Trophoblast cell (in vitro differentiated cells and primary cell): ENCODE results near the gene RTP5.
"Not testable (repeated sequence)": the region's sequence is repeated elsewhere in the genome, so short reads cannot be mapped to it uniquely, and the experiment has no call there.

Experiments used
- DNase-seq, 2 donors: peaks; one replicate each; pipeline ENCODE4 v3.0.0-alpha.2; 2016
- H2AFZ ChIP-seq: 2 replicates; pipeline ENCODE4 v1.6.1; 2013; ENCODE audit warnings: low read length, moderate library complexity, mild to moderate bottlenecking; ENCODE audit not compliant: insufficient read depth, poor library complexity
- H2AK5ac ChIP-seq: 2 replicates; pipeline ENCODE4 v1.6.1; 2013; ENCODE audit warnings: mild to moderate bottlenecking, low read length
- H2BK120ac ChIP-seq: 2 replicates; pipeline ENCODE4 v1.6.1; 2013; ENCODE audit warnings: low read length, mild to moderate bottlenecking, moderate library complexity; ENCODE audit not compliant: insufficient read depth, poor library complexity
- H2BK12ac ChIP-seq: 2 replicates; pipeline ENCODE4 v1.6.1; 2013; ENCODE audit warnings: mild to moderate bottlenecking, low read length, moderate library complexity
- H2BK5ac ChIP-seq: 2 replicates; pipeline ENCODE4 v1.6.1; 2013; ENCODE audit warnings: low read length, low read depth, moderate library complexity, mild to moderate bottlenecking; ENCODE audit not compliant: poor library complexity
- H3K14ac ChIP-seq: 2 replicates; pipeline ENCODE4 v1.6.1; 2013; ENCODE audit warnings: mild to moderate bottlenecking, low read length
- H3K18ac ChIP-seq: 2 replicates; pipeline ENCODE4 v1.6.1; 2013; ENCODE audit warnings: mild to moderate bottlenecking, low read length
- H3K23ac ChIP-seq: 2 replicates; pipeline ENCODE4 v1.6.1; 2013; ENCODE audit warnings: low read length
- H3K27ac ChIP-seq: 2 replicates; pipeline ENCODE4 v1.5.1; 2013; ENCODE audit warnings: low read depth, mild to moderate bottlenecking, inconsistent platforms, low read length, moderate library complexity
- H3K27me3 ChIP-seq: 2 replicates; pipeline ENCODE4 v1.6.1; 2013; ENCODE audit warnings: inconsistent platforms, mild to moderate bottlenecking, low read length, moderate library complexity; ENCODE audit not compliant: insufficient read depth
- H3K36me3 ChIP-seq, 2 experiments: 1 replicate in 1 of 2; 2 replicates in 1 of 2; pipeline ENCODE4 v1.6.1; 2013; ENCODE audit warnings: low read length in 2 of 2, mild to moderate bottlenecking in 2 of 2, moderate library complexity in 1 of 2; ENCODE audit not compliant: insufficient read depth in 2 of 2, control insufficient read depth in 1 of 2
- H3K4ac ChIP-seq: 2 replicates; pipeline ENCODE4 v1.6.1; 2013; ENCODE audit warnings: low read depth, mild to moderate bottlenecking, low read length, moderate library complexity
- H3K4me1 ChIP-seq, 2 experiments: 1 replicate in 1 of 2; 2 replicates in 1 of 2; pipeline ENCODE4 v1.6.1; 2013; ENCODE audit warnings: low read length in 2 of 2, mild to moderate bottlenecking in 2 of 2, moderate library complexity in 1 of 2; ENCODE audit not compliant: insufficient read depth in 2 of 2, control insufficient read depth in 1 of 2
- H3K4me2 ChIP-seq: 2 replicates; pipeline ENCODE4 v1.6.1; 2013; ENCODE audit warnings: inconsistent platforms, mild to moderate bottlenecking, low read length, moderate library complexity
- H3K4me3 ChIP-seq: 2 replicates; pipeline ENCODE4 v1.5.1; 2013; ENCODE audit warnings: mild to moderate bottlenecking, low read depth, low read length, inconsistent platforms
- H3K79me1 ChIP-seq: one replicate; pipeline ENCODE4 v1.6.1; 2013; ENCODE audit warnings: low read length
- H3K79me2 ChIP-seq: 2 replicates; pipeline ENCODE4 v1.6.1; 2013; ENCODE audit warnings: low read length, mild to moderate bottlenecking; ENCODE audit not compliant: control insufficient read depth, insufficient read depth, poor library complexity
- H3K9ac ChIP-seq: 2 replicates; pipeline ENCODE4 v1.6.1; 2013; ENCODE audit warnings: mild to moderate bottlenecking, low read length
- H3K9me3 ChIP-seq: 2 replicates; pipeline ENCODE4 v1.6.1; 2013; ENCODE audit warnings: low read depth, mild to moderate bottlenecking, control low read depth, inconsistent platforms, low read length; ENCODE audit not compliant: insufficient read depth
- H4K12ac ChIP-seq: 2 replicates; pipeline ENCODE4 v1.6.1; 2013; ENCODE audit warnings: low read depth, mild to moderate bottlenecking, low read length, moderate library complexity
- H4K8ac ChIP-seq: 2 replicates; pipeline ENCODE4 v1.6.1; 2013; ENCODE audit warnings: low read depth, mild to moderate bottlenecking, low read length, moderate library complexity
- H4K91ac ChIP-seq: one replicate; pipeline ENCODE4 v1.6.1; 2013; ENCODE audit warnings: low read depth, mild to moderate bottlenecking, low read length, moderate library complexity
- WGBS: extraction: QIAGEN DNeasy Blood & Tissue Kit; methylation state at CpG from one replicate; pipeline ENCODE4 v1.1.7; 2013; ENCODE audit warnings: missing lambda C conversion rate; ENCODE audit not compliant: insufficient read length, insufficient coverage; ENCODE audit errors: extremely low coverage; 5-methylcytosine and 5-hydroxymethylcytosine counted together

The RTP5 gene

GRCh38 chr2:241913703-241914102 lies 44.2 kb downstream of the RTP5 start:
- H3K14ac ChIP-seq = no peak overlapping the region
- H4K8ac ChIP-seq = no peak overlapping the region
- H4K12ac ChIP-seq = no peak overlapping the region
- no peak overlapping the region for H2AFZ ChIP-seq
- H2BK120ac ChIP-seq = no peak overlapping the region
- H4K91ac ChIP-seq = no peak overlapping the region
- H3K79me1 ChIP-seq = no peaks in the 10 kb centered on the region
- H3K23ac ChIP-seq = no peak overlapping the region
- H3K18ac ChIP-seq = no peak overlapping the region
- no peaks in the 10 kb centered on the region for H3K27me3 ChIP-seq
- H3K4ac ChIP-seq = no peak overlapping the region
- no peak overlapping the region for H2AK5ac ChIP-seq
- H3K4me3 ChIP-seq = no peak overlapping the region
- no peaks in the 10 kb centered on the region for H3K4me1 ChIP-seq
- H3K4me2 ChIP-seq = no peak overlapping the region
- peaks cover 7% of the 10 kb centered on the region for H3K9me3 ChIP-seq
- H2BK12ac ChIP-seq = no peak overlapping the region
- H3K9ac ChIP-seq = no peak overlapping the region
- no CpG with 5 or more reads among the region's 4 CpGs for WGBS
- DNase-seq = no peak
- no peak overlapping the region for H3K27ac ChIP-seq
- no peaks in the 10 kb centered on the region for H3K79me2 ChIP-seq
- H3K36me3 ChIP-seq = no peaks in the 10 kb centered on the region
- H2BK5ac ChIP-seq = no peak overlapping the region

GRCh38 chr2:241914542-241914941 lies 45.0 kb downstream of the RTP5 start:
- H3K9me3 ChIP-seq = peaks cover 7% of the 10 kb centered on the region
- no peak overlapping the region for H3K18ac ChIP-seq
- no peak overlapping the region for H3K9ac ChIP-seq
- H3K14ac ChIP-seq = no peak overlapping the region
- H3K27me3 ChIP-seq = no peaks in the 10 kb centered on the region
- no peaks in the 10 kb centered on the region for H3K4me1 ChIP-seq
- no peak overlapping the region for H2AFZ ChIP-seq
- H2BK12ac ChIP-seq = no peak overlapping the region
- H4K91ac ChIP-seq = no peak overlapping the region
- no peak for DNase-seq
- H2BK5ac ChIP-seq = no peak overlapping the region
- H3K4me3 ChIP-seq = no peak overlapping the region
- no peak overlapping the region for H3K23ac ChIP-seq
- H3K79me2 ChIP-seq = no peaks in the 10 kb centered on the region
- no CpG with 5 or more reads among the region's 13 CpGs for WGBS
- no peak overlapping the region for H3K4ac ChIP-seq
- H3K36me3 ChIP-seq = no peaks in the 10 kb centered on the region
- no peak overlapping the region for H3K27ac ChIP-seq
- H3K79me1 ChIP-seq = no peaks in the 10 kb centered on the region
- no peak overlapping the region for H4K12ac ChIP-seq
- no peak overlapping the region for H2AK5ac ChIP-seq
- H3K4me2 ChIP-seq = no peak overlapping the region
- no peak overlapping the region for H4K8ac ChIP-seq
- no peak overlapping the region for H2BK120ac ChIP-seq

- not testable (repeated sequence) for H3K4me1 ChIP-seq, H4K8ac ChIP-seq, H2BK5ac ChIP-seq, H3K23ac ChIP-seq, H3K9ac ChIP-seq, H3K4me2 ChIP-seq, H3K4ac ChIP-seq, H3K9me3 ChIP-seq, H3K27ac ChIP-seq, H3K18ac ChIP-seq, DNase-seq, H3K36me3 ChIP-seq, H2BK120ac ChIP-seq, H2AFZ ChIP-seq, H3K27me3 ChIP-seq, H4K12ac ChIP-seq, H3K4me3 ChIP-seq, H3K79me1 ChIP-seq, H3K79me2 ChIP-seq, H4K91ac ChIP-seq, H2BK12ac ChIP-seq, H3K14ac ChIP-seq, H2AK5ac ChIP-seq
- no CpG with 5 or more reads among the region's 9 CpGs for WGBS
Measured at GRCh38 chr2:241921631-241922030, 52.1 kb downstream of the RTP5 start.

GRCh38 chr2:241922411-241922810 lies 52.9 kb downstream of the RTP5 start:
- peaks cover 1% of the 10 kb centered on the region for H3K9me3 ChIP-seq
- no peaks in the 10 kb centered on the region for H3K79me2 ChIP-seq
- no peak overlapping the region for H2BK120ac ChIP-seq
- H3K4me2 ChIP-seq = no peak overlapping the region
- H4K8ac ChIP-seq = no peak overlapping the region
- no peak overlapping the region for H2AK5ac ChIP-seq
- no peak overlapping the region for H3K27ac ChIP-seq
- no peak overlapping the region for H2BK12ac ChIP-seq
- H3K4ac ChIP-seq = no peak overlapping the region
- no peak overlapping the region for H2AFZ ChIP-seq
- H4K12ac ChIP-seq = no peak overlapping the region
- no peak overlapping the region for H2BK5ac ChIP-seq
- H3K14ac ChIP-seq = no peak overlapping the region
- H3K27me3 ChIP-seq = no peaks in the 10 kb centered on the region
- no peak overlapping the region for H3K18ac ChIP-seq
- no peaks in the 10 kb centered on the region for H3K36me3 ChIP-seq
- H3K4me1 ChIP-seq = no peaks in the 10 kb centered on the region
- no peak for DNase-seq
- WGBS = no CpG with 5 or more reads among the region's 9 CpGs
- no peak overlapping the region for H3K23ac ChIP-seq
- no peak overlapping the region for H4K91ac ChIP-seq
- no peaks in the 10 kb centered on the region for H3K79me1 ChIP-seq
- no peak overlapping the region for H3K9ac ChIP-seq
- no peak overlapping the region for H3K4me3 ChIP-seq
